DMS53 treated with DMSO at 0.1 percent for 48 hours (cell line): Measurements from ENCODE around the gene MEF2A.
"Not testable (repeated sequence)": the region's sequence is repeated elsewhere in the genome, so short reads cannot be mapped to it uniquely, and the experiment has no call there.

ENCODE experiments used
- DNase-seq: peaks from one replicate; lab custom pipeline; 2025; ENCODE audit not compliant: unreplicated experiment; lab: John Stamatoyannopoulos, UW

MEF2A gene

DNA sequence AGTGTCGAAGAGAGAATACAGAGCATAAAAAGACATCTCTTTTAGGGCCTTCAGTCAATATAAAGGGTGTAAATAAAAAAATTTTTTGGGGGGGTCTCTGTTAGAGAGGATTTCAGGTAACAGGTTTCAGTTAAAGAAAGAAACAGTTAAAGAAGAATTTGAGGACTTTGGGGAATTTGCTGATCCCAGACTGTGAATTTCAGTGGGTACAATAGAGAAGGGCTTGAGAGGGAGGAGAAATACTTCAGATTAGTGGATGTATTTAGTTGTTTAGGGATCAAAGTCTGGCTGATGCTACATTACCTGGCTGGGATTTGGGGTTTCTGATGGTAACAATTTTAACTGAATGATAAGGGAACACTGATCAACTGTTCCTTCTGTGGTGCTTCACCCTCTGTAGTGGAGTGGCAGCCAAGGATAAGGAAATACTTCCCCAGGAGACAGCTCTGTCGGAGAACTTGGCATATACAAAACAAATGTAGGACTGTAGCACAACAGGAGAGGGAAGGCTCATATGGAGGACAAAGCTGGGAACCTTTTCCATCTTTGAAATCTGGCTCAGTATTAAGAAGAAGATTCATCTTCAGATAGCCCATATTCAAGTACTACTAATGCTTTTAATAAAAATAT is 79.2 kb downstream of the MEF2A start:
- DNase-seq: no peak

- no peak for DNase-seq
Measured at GRCh38 chr15:99645543-99645935, 79.8 kb downstream of the MEF2A start.

GRCh38 chr15:99645951-99646350 is 80.2 kb downstream of the MEF2A start:
- no peak for DNase-seq

DNA sequence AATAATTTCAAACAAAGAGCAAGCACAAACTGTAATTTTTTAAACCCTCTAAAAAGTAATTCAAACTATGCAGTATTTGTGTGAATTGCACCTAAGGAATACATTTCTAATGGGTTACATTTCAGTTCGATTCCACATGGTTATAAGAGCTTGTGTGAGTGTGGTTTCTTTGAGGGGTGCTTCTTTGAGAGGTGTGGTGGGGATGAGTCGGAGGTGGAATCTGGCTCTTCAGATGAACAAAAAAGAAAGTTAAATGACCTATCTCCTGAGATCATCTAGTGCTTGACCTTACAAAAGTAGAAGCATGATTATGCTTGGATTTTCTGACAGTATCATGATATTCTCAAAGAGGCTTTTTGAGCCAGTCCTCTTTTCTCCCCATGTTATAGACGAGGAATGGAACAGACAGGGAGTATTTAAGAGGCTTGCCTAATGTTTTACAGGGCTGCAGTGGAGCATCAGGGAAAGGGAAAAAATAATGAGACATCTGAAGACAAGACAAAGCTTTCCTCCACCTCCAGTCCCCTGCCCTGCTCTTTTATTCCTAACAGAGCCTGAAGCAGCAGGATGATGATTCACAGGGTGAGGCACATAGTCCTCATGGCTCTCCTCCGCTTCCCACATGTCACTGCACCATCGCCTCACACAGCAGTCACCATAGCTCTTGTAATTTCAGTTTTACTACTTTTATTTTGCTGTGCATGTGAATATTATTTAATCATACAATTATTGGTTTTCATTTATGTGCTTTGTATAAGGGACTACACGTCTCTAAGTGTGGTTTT is 85.4 kb downstream of the MEF2A start:
- no peak for DNase-seq

GRCh38 chr15:99656205-99656604 is 90.4 kb downstream of the MEF2A start:
- DNase-seq: no peak

- DNase-seq: no peak
Measured at GRCh38 chr15:99657996-99658395, 92.2 kb downstream of the MEF2A start.

- DNase-seq: no peak
Measured at GRCh38 chr15:99662903-99663302, 97.1 kb downstream of the MEF2A start.

DNA sequence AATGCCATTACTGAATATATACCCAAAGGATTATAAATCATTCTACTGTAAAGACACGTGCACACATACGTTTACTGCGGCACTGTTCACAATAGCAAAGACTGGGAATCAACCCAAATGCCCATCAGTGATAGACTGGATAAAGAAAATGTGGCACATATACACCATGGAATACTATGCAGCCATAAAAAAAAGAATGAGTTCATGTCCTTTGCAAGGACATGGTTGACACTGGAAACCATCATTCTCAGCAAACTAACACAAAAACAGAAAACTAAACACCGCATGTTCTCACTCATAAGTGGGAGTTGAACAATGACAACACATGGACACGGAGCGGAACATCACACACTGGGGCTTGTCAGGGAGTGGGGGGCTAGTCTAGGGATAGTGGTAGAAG is 100.3 kb downstream of the MEF2A start:
- not testable (repeated sequence) for DNase-seq

DNA sequence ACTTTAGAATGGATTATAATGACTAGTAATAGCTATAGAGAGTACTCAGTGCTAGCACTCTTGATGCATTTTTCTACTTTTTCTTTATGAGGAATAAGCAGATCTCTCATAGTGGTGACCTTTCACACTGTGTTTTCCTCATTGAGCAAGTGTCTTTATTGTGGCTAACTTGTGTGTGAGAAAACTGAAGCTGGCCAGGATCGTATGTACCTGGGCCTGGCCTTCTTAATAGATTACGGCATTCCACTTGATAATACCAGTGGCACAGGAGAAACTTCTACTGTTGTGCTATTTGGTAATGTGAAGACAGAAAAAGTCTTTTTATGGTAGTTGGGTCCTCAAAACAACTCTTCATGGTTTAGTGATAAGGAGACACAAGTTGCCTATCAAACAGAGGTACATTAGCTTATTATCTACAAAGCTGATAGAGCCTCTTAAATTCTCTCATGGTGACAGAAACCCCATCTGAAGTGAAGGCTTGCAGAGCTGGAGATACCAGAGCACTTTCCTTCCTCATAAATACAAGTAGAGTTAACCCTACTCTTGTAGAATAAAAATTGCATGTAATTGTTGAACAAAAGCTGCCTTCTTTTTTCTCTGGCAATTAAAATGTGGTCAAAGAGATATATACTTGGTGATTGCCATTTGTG is 102.9 kb downstream of the MEF2A start:
- DNase-seq: no peak

DNA sequence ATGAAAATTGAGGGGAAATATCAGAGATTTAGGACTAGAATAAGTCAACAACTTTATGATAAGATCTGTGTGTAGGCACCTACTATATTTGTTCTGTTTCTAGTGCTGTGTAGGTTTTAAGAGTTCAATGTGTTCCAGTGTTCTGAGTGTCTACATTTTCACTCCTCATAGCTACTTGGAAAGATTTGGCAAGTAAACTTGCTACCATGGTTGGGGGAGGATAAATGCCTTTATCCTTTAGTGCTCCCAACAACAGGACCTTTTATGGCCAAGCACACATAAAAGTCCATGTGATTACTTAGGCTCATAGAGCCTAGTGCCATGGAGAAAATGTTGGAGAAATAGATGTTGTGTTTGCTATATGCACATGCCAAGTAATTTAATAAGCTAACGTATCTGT is 103.5 kb downstream of the MEF2A start:
- no peak for DNase-seq

- no peak for DNase-seq
Measured at GRCh38 chr15:99671926-99672635, 106.3 kb downstream of the MEF2A start.

DNA sequence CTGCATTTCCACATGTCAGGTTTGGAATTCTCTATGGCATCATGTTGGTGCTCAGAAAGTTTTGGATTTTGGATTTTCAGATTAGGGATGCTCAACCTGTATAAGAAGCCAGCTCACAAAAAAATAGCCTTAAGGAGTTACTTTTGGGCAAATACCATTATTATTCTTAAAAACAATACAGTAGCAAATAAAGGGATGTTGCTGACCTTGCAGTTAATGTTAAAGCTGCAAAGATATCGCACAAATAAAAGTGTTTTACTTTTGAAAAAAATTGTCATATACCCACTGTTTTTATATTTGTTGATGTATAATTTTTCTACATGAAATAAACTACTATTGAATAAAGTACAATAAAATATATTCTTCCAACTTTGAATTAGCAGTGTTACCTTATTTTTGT is 107.3 kb downstream of the MEF2A start:
- no peak for DNase-seq

GRCh38 chr15:99674279-99674678 is 108.5 kb downstream of the MEF2A start:
- no peak for DNase-seq

DNA sequence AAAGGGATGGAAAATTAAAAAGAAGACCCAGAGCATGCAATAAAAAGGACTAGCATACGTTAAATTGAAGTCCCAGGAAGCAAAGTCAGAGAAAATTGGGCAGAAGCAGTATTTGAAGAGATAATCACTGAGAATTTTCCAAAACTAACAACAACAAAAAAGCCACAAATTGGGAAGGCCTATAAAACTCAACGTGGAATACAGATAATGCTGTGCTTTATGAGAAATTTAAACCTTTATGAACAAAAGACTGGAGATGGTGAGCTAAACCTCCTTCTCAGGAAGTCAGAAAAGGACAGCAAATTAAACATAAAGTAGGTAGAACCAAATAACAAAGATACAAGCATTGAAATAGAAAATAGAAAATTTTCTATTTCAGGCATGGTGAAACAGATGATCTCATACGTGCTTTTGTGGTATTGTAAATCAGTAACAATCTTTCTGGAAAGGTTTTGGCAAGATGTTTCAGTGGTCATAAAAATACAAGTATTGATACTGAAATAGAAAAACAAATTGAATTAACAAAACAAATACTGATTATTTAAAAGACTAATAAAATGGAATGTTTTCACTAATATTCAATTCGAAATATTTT is 111.9 kb downstream of the MEF2A start:
- DNase-seq: no peak

DNA sequence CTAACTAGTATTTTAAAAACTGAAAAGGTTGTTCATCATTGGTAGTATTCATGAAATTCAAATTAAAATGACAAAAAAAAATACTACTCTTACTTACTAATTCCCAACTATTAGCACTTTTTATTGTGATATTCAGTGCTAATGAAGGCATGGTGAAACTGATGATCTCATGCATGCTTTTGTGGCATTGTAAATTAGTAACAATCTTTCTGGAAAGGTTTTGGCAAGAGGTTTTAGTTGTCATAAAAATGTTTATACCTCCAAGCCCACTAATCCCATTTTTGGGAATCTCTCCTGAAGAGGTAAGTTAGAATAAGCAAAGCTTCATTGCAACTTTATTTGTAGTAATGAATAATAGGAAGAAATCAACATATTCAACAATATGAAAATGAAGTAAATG is 114.5 kb downstream of the MEF2A start:
- no peak for DNase-seq

GRCh38 chr15:99681990-99682389 is 116.2 kb downstream of the MEF2A start:
- DNase-seq: no peak

- DNase-seq: no peak
Measured at GRCh38 chr15:99682455-99682854, 116.7 kb downstream of the MEF2A start.

DNA sequence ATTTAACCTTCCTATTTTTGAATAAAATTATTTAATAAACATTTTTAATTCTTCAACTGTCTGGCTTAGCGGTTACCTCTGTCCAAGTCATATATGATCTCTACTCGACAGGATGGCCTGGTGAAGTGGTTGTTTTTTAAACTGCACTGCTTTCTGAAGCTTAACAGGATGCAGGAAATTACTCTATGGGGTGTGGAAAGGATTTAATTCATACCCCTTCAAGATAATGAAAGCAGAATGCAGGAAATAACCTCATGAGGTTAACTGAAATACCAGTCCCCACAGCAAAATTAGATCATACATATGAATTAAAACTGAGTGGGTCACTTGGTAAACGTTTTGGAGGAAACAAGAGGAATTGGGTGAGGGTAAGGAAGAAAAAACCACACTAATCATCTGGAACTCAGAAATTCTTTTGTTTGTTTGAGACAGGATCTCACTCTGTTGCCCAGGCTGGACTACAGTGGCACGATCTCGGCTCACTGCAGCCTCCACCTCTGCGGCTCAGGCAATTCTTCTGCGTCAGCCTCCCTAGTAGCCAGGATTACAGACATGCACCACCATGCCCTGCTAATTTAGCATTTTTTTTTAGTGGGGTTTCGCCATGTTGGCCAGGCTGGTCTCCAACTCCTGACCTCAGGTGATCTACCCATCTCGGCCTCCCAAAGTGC is 117.4 kb downstream of the MEF2A start:
- no peak for DNase-seq

GRCh38 chr15:99686290-99686689 is 120.5 kb downstream of the MEF2A start:
- DNase-seq: no peak

DNA sequence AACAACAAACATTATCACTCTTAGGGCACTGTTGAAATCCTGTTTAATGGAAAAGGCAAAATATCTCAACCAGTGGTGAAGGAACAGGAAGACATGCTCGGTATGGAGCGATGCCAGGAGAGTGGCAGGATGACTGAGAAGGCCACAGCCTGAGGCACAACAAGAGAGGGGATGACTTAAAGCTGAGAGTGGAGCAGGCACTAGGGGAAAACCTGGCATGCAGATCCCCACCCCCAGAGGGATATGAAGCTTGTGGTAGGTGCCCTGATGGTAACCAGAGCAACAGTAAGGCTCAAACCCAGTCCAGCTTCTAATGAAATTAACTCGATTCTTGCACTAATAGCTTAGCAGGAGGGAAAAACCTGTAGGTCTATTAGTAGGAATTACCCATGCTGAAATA is 127.0 kb downstream of the MEF2A start:
- no peak for DNase-seq

DNA sequence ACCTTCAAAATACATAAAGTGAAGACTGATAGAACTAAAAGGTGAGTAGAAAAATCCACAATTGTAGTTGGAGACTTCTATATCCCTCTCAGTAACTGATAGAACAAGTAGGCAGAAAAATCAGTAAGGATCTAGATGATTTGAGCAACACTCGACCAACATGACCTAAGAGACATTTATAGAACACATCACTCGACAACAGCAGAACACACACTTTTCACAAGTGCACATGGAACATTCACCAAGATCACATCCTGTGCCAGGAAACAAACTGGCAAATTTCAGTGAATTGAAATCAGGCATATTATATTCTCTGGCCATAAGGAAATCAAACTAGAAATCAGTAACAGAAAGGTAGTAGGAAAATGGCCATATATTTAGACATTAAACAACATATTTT is 130.3 kb downstream of the MEF2A start:
- DNase-seq: no peak
